ENCODE measurements around the gene UNC5A. TPM values are rescaled to one million over a fixed set of nuclear protein-coding genes. Genes with fewer than 3 reads are reported as not detected.
A peak's percentile ranks its signal among the peaks of the same experiment; 100 is the strongest.

UNC5A gene
- total and polyA plus RNA-seq, 2 of the 8 experiments (the other 6 are each of a cell fraction or from before 2014, with no cell fraction given), result 4.0 to 7.6 TPM

GRCh38 chr5:176785184-176786145 lies 24.9 kb upstream of the UNC5A start:
- H3K23me2 ChIP-seq (ENCODE audit: low read depth, low read length), result no peaks in the 10 kb centered on the region
- no peaks in the 10 kb centered on the region for H3K79me2 ChIP-seq (ENCODE audit: control insufficient read depth in 1 of 2, insufficient read depth in 2 of 2, low read length in 2 of 2)
- H2AFZ ChIP-seq (ENCODE audit: low read length), result no peak overlapping the region
- H2BK120ac ChIP-seq (replicated peaks; ENCODE audit: low read depth, low read length), result no peak overlapping the region
- no peaks in the 10 kb centered on the region for H3K79me1 ChIP-seq (ENCODE audit: low read depth, low read length)
- H3K56ac ChIP-seq (replicated peaks; ENCODE audit: insufficient read length, low read depth, low read length), result no peak overlapping the region
- no peak overlapping the region for H2AK5ac ChIP-seq (ENCODE audit: low read depth, low read length)
- H3K4me1 ChIP-seq (replicated peaks in 1 of 4; ENCODE audit: control insufficient read depth in 3 of 4, insufficient read depth in 4 of 4, low read length in 3 of 4), result peaks cover 0 to 25% (median 18%) of the 10 kb centered on the region in 4 experiments; a peak in 6 of 7 replicates
- H3K27ac ChIP-seq (ENCODE audit: low read depth, low read length), result no peak overlapping the region
- ChIA-PET CTCF (ENCODE audit: partially characterized antibody) (interaction anchor here (0.6 to 2.0 kb wide), 11 partner anchors 7 to 121 kb away, joined by 3 to 6 read pairs (median 4); no protein-coding TSS in a partner anchor), POLR2A (ENCODE audit: partially characterized antibody) (interaction anchor here (1.1 to 1.7 kb wide), 2 partner anchors 10 to 98 kb away, joined by 4 read pairs; no protein-coding TSS in a partner anchor)
- no peaks in the 10 kb centered on the region for H3K36me3 ChIP-seq (ENCODE audit: control insufficient read depth in 2 of 4, insufficient read depth in 4 of 4, low read length in 3 of 4)
- no peaks in the 10 kb centered on the region for H3K9me3 ChIP-seq (ENCODE audit: insufficient read depth in 2 of 2, low read depth in 1 of 2, low read length in 1 of 2)
- 0 out of 2 replicates have a peak overlapping the region, but pooled peaks have one; percentile 53 for H2BK5ac ChIP-seq (ENCODE audit: low read depth, low read length)
- H3K4ac ChIP-seq (replicated peaks; ENCODE audit: insufficient read length, low read depth, low read length), result no peak overlapping the region
- peak in 1 of 2 experiments; percentile 30; a peak in 1 of 4 replicates for TF ChIP-seq RAD21 (IDR thresholded peaks at IDR 0.05 in 1 of 2, conservative IDR thresholded peaks at IDR 0.05 in 1 of 2; ENCODE audit: low read depth in 2 of 2, low read length in 2 of 2)
- TF ChIP-seq MAX (IDR thresholded peaks at IDR 0.05), result no peak
- no peak for TF ChIP-seq JUN (IDR thresholded peaks at IDR 0.05; ENCODE audit: low read depth, low read length)
- TF ChIP-seq CTCF (IDR thresholded peaks at IDR 0.05; ENCODE audit: control extremely low read depth in 1 of 3, insufficient read depth in 1 of 3, low read depth in 1 of 3, low read length in 3 of 3), result peak in 1 of 3 experiments; percentile 23; a peak in 1 of 4 replicates
- DNase-seq (ENCODE audit: low read depth in 1 of 2, low spot score in 2 of 2) (no peak), FAIRE-seq (no peak)
- no peak overlapping the region for H3K23ac ChIP-seq (ENCODE audit: insufficient read length)
- no peak overlapping the region for H3K18ac ChIP-seq (ENCODE audit: extremely low read depth, low read length)
- H4K20me1 ChIP-seq (replicated peaks in 1 of 2; ENCODE audit: control insufficient read depth in 1 of 2, insufficient read depth in 2 of 2, low read length in 2 of 2), result no peaks in the 10 kb centered on the region
- H4K8ac ChIP-seq (ENCODE audit: extremely low read depth, insufficient read depth, low read length), result no peak overlapping the region; the same call in 1 of the 2 replicates
- H3K4me3 ChIP-seq (ENCODE audit: extremely low read depth in 1 of 4, insufficient read depth in 2 of 4, low read depth in 3 of 4, low read length in 4 of 4), result no peak overlapping the region
- no peak overlapping the region for H3K14ac ChIP-seq (ENCODE audit: insufficient read length)
- H2BK15ac ChIP-seq (ENCODE audit: low read length), result peak overlapping the region; percentile 12; the same call in 1 of the 2 replicates
- no peak overlapping the region for H4K5ac ChIP-seq (ENCODE audit: insufficient read length, low read depth, low read length)
- 87% methylated on average over 25 of the region's 27 CpGs; no CpG with 5 or more reads in 1 of the 2 experiments for WGBS, 2 experiments (ENCODE audit: extremely low coverage in 1 of 2, insufficient coverage in 1 of 2, insufficient read length in 1 of 2, insufficient replicate concordance in 2 of 2, low coverage in 1 of 2, low lambda C conversion rate in 2 of 2, missing lambda C conversion rate in 1 of 2)
- H2BK12ac ChIP-seq (ENCODE audit: low read depth, low read length), result peak overlapping the region; percentile 81; the same call in 1 of the 2 replicates
- no peak overlapping the region for H3K9ac ChIP-seq (replicated peaks in 1 of 4; ENCODE audit: extremely low read depth in 1 of 4, low read depth in 3 of 4, low read length in 3 of 4)
- no peak overlapping the region for H3K4me2 ChIP-seq (ENCODE audit: insufficient read depth in 1 of 2, low read depth in 2 of 2, low read length in 2 of 2)
- peaks cover 0 to 2% (median under 1%) of the 10 kb centered on the region in 4 experiments; a peak in 1 of 7 replicates for H3K27me3 ChIP-seq (replicated peaks in 1 of 4; ENCODE audit: control insufficient read depth in 3 of 4, extremely low read depth in 1 of 4, insufficient read depth in 3 of 4, low read length in 3 of 4)
- no peak overlapping the region for H2BK20ac ChIP-seq (ENCODE audit: low read length)
- H4K91ac ChIP-seq (replicated peaks; ENCODE audit: insufficient read length, low read length), result peak overlapping the region; percentile 62

All from H1 (cell line).